ENCODE measurements around the gene SPIN1. TPM values are rescaled to one million over a fixed set of nuclear protein-coding genes. Genes with fewer than 3 reads are reported as not detected.

Gene SPIN1
- total and polyA plus RNA-seq, 2 donors (not counting 3 experiments of a cell fraction or from before 2014, with no cell fraction given), result 38.1 to 56.8 TPM

DNA sequence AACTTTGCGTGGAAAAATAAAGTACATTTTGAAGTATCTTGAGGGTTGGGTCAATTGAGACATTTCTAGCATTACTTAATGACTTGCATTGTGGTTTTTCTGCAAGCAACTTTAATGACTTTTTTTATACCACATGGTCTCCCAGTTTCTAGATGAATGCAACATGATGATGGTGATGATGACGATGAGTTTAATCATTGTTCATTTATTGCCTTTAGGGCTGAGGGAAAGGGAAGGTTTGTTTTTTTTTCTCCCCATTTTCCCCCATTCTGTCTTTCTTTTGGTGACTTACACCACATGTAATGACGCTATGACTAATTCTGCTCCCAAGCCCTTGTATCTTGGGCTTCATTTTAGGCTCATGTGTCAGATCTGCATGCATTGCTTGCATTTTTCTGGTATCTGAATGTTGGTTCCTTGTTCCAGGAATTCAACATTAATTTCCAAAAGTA, 89.1 kb downstream of the SPIN1 start:
- no TSS peak for BruUV-seq (replicated peaks)
- POLR2A ChIA-PET, result no interaction called here
- no peaks in the 10 kb centered on the region for H3K9me1 ChIP-seq (replicated peaks; ENCODE audit: control insufficient read depth, extremely low read depth, insufficient read depth, low read length)
- H3K27ac ChIP-seq (ENCODE audit: insufficient read depth, low read depth, low read length), result no peak overlapping the region
- no peak for TF ChIP-seq POLR2AphosphoS5 (IDR thresholded peaks at IDR 0.05; ENCODE audit: insufficient read depth, low read depth, low read length)
- TF ChIP-seq, protein P1, sequence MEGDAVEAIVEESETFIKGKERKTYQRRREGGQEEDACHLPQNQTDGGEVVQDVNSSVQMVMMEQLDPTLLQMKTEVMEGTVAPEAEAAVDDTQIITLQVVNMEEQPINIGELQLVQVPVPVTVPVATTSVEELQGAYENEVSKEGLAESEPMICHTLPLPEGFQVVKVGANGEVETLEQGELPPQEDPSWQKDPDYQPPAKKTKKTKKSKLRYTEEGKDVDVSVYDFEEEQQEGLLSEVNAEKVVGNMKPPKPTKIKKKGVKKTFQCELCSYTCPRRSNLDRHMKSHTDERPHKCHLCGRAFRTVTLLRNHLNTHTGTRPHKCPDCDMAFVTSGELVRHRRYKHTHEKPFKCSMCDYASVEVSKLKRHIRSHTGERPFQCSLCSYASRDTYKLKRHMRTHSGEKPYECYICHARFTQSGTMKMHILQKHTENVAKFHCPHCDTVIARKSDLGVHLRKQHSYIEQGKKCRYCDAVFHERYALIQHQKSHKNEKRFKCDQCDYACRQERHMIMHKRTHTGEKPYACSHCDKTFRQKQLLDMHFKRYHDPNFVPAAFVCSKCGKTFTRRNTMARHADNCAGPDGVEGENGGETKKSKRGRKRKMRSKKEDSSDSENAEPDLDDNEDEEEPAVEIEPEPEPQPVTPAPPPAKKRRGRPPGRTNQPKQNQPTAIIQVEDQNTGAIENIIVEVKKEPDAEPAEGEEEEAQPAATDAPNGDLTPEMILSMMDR (IDR thresholded peaks at IDR 0.05; ENCODE audit: extremely low read depth in 1 of 2, insufficient read depth in 1 of 2, low read depth in 1 of 2, low read length in 2 of 2), result no peak
- no peak for TF ChIP-seq GATA2 (IDR thresholded peaks at IDR 0.05; ENCODE audit: insufficient read depth, insufficient read length, low read depth, low read length)
- no peak for TF ChIP-seq POLR2A (IDR thresholded peaks at IDR 0.05; ENCODE audit: low read depth, low read length)
- TF ChIP-seq, protein P2, sequence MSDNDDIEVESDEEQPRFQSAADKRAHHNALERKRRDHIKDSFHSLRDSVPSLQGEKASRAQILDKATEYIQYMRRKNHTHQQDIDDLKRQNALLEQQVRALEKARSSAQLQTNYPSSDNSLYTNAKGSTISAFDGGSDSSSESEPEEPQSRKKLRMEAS (IDR thresholded peaks at IDR 0.05; ENCODE audit: insufficient read depth, insufficient read length), result no peak
- no peak for TF ChIP-seq FOS (IDR thresholded peaks at IDR 0.05; ENCODE audit: borderline replicate concordance, insufficient read depth, low read length)
- no peak for TF ChIP-seq EZH2 (IDR thresholded peaks at IDR 0.05; ENCODE audit: borderline replicate concordance, low read depth, low read length, severe bottlenecking)
- no peak for TF ChIP-seq JUN (IDR thresholded peaks at IDR 0.05; ENCODE audit: borderline replicate concordance, insufficient read depth, insufficient read length, low read depth)
- TF ChIP-seq MYC (IDR thresholded peaks at IDR 0.05; ENCODE audit: low read depth, low read length), result no peak
- H3K4me2 ChIP-seq (ENCODE audit: insufficient read depth, low read length), result no peak overlapping the region
- no peaks in the 10 kb centered on the region for H3K9me3 ChIP-seq (replicated peaks; ENCODE audit: control insufficient read depth, insufficient read depth, low read length)
- H4K20me1 ChIP-seq (replicated peaks; ENCODE audit: control insufficient read depth, extremely low read depth, insufficient read depth, low read length), result no peaks in the 10 kb centered on the region
- dilution Hi-C loops (cut with MboI; ENCODE audit: extremely low pct_ligation_motif_present, low sequenced_read_pairs), result no loop called here
- DNase-seq (ENCODE audit: low read depth, low spot score), result no peak
- no peak overlapping the region for H2AFZ ChIP-seq (ENCODE audit: low read depth, low read length)
- no peaks in the 10 kb centered on the region for H3K79me2 ChIP-seq (ENCODE audit: control insufficient read depth, insufficient read depth, low read length)
- H3K4me1 ChIP-seq (ENCODE audit: control insufficient read depth, extremely low read depth, insufficient read depth, low read length), result no peaks in the 10 kb centered on the region
- H3K27me3 ChIP-seq (ENCODE audit: control insufficient read depth in 2 of 2, insufficient read depth in 2 of 2, low read length in 2 of 2), result no peaks in the 10 kb centered on the region
- intact Hi-C loops (cut with micrococcal nuclease), result no loop called here
- FAIRE-seq, result no peak
- H3K9ac ChIP-seq (replicated peaks; ENCODE audit: extremely low read depth, insufficient read depth, low read length), result no peak overlapping the region
- H3K4me3 ChIP-seq (replicated peaks in 1 of 3; ENCODE audit: insufficient read depth in 1 of 3, low read depth in 1 of 3, low read length in 3 of 3), result no peak overlapping the region
- H3K36me3 ChIP-seq (ENCODE audit: control insufficient read depth in 2 of 2, extremely low read depth in 1 of 2, insufficient read depth in 2 of 2, low read length in 2 of 2), result peaks cover 5 to 7% of the 10 kb centered on the region in 2 experiments
- CTCF ChIA-PET, result no interaction called here
